Measurements from ENCODE around the gene ANAPC2.
A peak's percentile ranks its signal among the peaks of the same experiment; 100 is the strongest.

Gene ANAPC2

DNA sequence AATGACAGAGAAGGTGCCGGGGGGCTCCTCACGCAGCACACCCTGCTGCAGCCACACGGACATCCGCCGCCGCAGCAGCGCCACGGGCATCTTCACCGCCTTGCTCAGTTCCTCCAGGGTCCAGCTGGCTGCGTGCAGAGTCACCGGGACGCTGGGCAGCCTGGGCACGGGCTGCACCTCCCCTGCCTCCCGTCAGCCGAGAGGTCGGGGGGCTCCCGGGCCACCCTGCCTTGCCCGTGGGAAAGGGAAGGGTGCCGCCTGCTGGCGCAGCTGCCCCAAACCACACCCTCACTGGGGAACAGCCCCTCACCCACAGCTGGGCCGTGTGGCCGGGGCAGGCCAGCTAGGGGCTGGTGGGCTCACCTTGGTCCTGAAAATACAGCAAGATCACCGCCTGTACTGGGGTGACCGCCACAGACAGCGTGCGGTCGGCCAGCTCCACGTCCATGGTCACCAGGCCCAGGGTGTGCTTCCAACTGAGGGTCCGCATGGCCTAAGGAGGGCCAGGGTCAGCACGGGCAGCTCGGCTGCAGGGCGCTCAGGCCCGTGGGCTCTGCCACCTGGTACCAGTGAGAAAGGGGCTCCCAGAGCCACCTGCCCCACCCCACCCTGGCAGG is 12.9 kb downstream of the ANAPC2 start:
- Histone ChIP-seq H3K36me3 (ENCODE audit: control insufficient read depth in 5 of 5, insufficient read depth in 5 of 5, low read length in 5 of 5) (peaks cover 0 to 37% (median 32%) of the 10 kb centered on the region in 5 donors), H3K27ac (ENCODE audit: low read depth, low read length) (no peak overlapping the region), H3K4me3 (ENCODE audit: low read depth in 1 of 5, low read length in 5 of 5) (no peak overlapping the region), H3K27me3 (ENCODE audit: control insufficient read depth in 5 of 5, insufficient read depth in 4 of 5, low read length in 5 of 5) (peaks cover 4 to 33% (median 21%) of the 10 kb centered on the region in 5 donors), H3K9ac (ENCODE audit: low read length in 5 of 5) (no peak overlapping the region), H3K4me1 (ENCODE audit: control insufficient read depth in 5 of 5, insufficient read depth in 5 of 5, low read length in 5 of 5) (peaks cover 0 to 4% (median 0%) of the 10 kb centered on the region in 5 donors), H3K9me3 (ENCODE audit: control insufficient read depth in 5 of 5, low read length in 5 of 5) (no peaks in the 10 kb centered on the region)

DNA sequence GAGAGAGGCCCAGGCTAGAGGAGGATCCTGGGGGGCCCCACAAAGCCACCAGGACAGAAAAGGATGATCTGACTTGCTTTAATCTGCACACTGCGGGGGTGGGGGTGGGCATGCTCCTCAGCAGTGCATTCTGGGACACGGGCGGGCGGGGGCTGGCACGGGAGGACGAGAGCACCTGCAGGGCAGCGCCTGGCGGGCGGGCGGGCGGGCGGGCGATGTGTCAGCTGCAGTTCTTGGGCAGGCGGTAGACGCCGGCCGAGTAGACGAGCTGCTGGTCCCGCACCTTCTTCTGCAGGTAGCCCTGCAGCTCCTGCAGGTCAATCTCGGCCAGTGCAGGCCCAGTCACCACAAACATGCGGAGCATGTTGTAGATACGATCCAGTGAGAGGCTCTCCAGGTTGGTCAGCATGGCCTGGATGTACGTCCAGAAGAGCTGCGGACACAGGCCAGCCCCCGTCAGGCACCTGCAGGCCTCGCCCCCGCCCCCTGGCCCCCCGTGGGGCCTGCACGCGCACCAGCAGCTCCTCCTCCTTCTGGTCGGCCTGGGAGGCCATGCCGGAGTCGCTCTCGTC is 13.6 kb downstream of the ANAPC2 start:
- peaks cover 0 to 5% (median 0%) of the 10 kb centered on the region in 5 donors for H3K4me1 ChIP-seq (ENCODE audit: control insufficient read depth in 5 of 5, insufficient read depth in 5 of 5, low read length in 5 of 5)
- H3K4me3 ChIP-seq (ENCODE audit: low read depth in 1 of 5, low read length in 5 of 5), result no peak overlapping the region
- peaks cover 0 to 31% (median 25%) of the 10 kb centered on the region in 5 donors for H3K36me3 ChIP-seq (ENCODE audit: control insufficient read depth in 5 of 5, insufficient read depth in 5 of 5, low read length in 5 of 5)
- H3K9me3 ChIP-seq (ENCODE audit: control insufficient read depth in 5 of 5, low read length in 5 of 5), result no peaks in the 10 kb centered on the region
- H3K27ac ChIP-seq (ENCODE audit: low read depth, low read length), result no peak overlapping the region
- no peak overlapping the region for H3K9ac ChIP-seq (ENCODE audit: low read length in 5 of 5)
- peaks cover 9 to 39% (median 27%) of the 10 kb centered on the region in 5 donors for H3K27me3 ChIP-seq (ENCODE audit: control insufficient read depth in 5 of 5, insufficient read depth in 4 of 5, low read length in 5 of 5)

GRCh38 chr9:137173796-137174664 is 14.3 kb downstream of the ANAPC2 start:
- Histone ChIP-seq H3K27me3 (ENCODE audit: control insufficient read depth in 5 of 5, insufficient read depth in 4 of 5, low read length in 5 of 5) (peaks cover 16 to 47% (median 35%) of the 10 kb centered on the region in 5 donors), H3K27ac (ENCODE audit: low read depth, low read length) (no peak overlapping the region), H3K9me3 (ENCODE audit: control insufficient read depth in 5 of 5, low read length in 5 of 5) (no peaks in the 10 kb centered on the region), H3K9ac (ENCODE audit: low read length in 5 of 5) (no peak overlapping the region), H3K36me3 (ENCODE audit: control insufficient read depth in 5 of 5, insufficient read depth in 5 of 5, low read length in 5 of 5) (peaks cover 0 to 23% (median 17%) of the 10 kb centered on the region in 5 donors), H3K4me3 (ENCODE audit: low read depth in 1 of 5, low read length in 5 of 5) (no peak overlapping the region), H3K4me1 (ENCODE audit: control insufficient read depth in 5 of 5, insufficient read depth in 5 of 5, low read length in 5 of 5) (peaks cover 0 to 13% (median 6%) of the 10 kb centered on the region in 5 donors)

DNA sequence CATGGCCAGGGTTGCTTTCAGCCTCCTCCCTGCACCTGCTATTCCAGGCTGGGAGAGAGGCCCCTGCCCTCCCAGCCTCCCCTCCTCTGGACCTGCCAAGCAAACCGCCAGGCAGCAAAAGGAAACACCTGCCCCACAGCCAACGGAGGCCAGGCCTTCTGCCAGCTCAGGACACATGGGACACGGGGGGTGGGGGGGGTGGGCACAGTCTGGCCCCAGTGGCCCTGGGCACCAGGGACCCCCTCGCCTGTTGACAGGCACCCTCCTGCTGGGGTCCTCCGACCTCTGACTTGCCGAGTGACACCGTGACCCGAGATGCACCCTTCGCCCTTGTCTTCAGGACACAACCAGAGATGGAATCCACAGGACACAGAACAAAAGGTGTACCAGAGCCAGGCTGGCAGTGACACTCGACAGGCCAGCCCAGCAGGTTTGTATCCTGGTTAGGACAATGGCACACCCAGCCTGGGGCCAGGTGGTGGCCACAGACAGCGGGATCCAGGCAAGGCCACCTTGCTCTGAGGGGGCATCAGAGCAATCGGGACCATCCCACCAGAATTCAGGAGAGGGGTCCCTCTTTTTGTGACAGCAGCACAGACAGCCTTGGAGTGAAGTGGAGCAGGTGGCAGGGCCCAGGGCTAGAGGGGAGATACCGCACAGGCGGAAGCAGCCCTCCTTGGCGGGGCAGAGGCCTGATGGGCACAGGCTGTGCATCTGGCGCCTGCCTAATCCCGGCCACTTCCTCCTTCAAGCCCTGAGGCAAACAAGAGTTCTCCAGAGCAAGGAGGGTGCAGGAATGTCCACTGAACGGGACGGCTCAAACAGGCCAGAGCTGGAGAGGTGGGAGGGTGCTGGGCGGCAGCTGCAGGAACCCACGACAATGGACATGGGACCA is 15.2 kb downstream of the ANAPC2 start:
- H3K4me3 ChIP-seq (ENCODE audit: low read depth in 1 of 5, low read length in 5 of 5), result no peak overlapping the region
- peaks cover 0 to 15% (median 11%) of the 10 kb centered on the region in 5 donors for H3K36me3 ChIP-seq (ENCODE audit: control insufficient read depth in 5 of 5, insufficient read depth in 5 of 5, low read length in 5 of 5)
- H3K27me3 ChIP-seq (ENCODE audit: control insufficient read depth in 5 of 5, insufficient read depth in 4 of 5, low read length in 5 of 5), result peaks cover 16 to 51% (median 38%) of the 10 kb centered on the region in 5 donors
- H3K4me1 ChIP-seq (ENCODE audit: control insufficient read depth in 5 of 5, insufficient read depth in 5 of 5, low read length in 5 of 5), result peaks cover 0 to 17% (median 13%) of the 10 kb centered on the region in 5 donors
- H3K9me3 ChIP-seq (ENCODE audit: control insufficient read depth in 5 of 5, low read length in 5 of 5), result no peaks in the 10 kb centered on the region
- no peak overlapping the region for H3K9ac ChIP-seq (ENCODE audit: low read length in 5 of 5)
- no peak overlapping the region for H3K27ac ChIP-seq (ENCODE audit: low read depth, low read length)

DNA sequence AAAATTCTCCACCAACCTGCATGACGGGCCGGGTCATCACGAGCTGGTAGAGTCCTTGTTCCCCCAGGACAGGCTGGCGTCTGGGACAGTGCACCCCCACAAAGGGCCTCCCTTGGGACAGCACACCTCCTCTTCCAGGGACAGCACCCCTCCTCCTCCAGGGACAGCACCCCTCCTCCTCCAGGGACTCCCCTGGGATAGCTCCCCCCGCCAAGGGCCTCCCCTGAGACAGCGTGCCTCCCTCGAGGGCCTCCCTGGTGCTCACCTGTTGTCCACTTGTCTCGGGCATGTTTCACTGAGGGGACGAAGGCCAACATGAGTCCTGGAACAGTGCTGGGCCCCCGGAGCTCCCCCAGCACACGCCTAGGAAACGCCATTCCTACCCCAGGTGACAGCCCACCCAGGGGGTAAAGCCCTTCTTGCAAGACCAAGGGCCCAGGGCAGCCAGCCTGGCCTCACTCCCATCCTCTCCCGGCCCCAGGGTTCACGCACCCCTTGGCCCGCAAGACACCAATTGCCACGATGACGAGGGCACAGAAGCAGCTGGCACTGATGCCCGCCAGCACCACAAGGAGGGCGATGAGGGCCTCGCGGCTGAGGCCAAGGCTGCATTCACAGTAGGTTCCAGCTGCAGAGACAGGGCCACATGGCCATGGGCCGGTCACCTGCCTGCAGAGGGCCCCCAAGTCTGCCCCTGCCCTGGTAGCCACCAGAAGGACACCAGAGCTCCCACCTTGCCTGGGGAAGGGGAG is 17.0 kb downstream of the ANAPC2 start:
- no peaks in the 10 kb centered on the region for H3K36me3 ChIP-seq (ENCODE audit: control insufficient read depth in 5 of 5, insufficient read depth in 5 of 5, low read length in 5 of 5)
- H3K4me3 ChIP-seq (ENCODE audit: low read depth in 1 of 5, low read length in 5 of 5), result no peak overlapping the region
- no peaks in the 10 kb centered on the region for H3K9me3 ChIP-seq (ENCODE audit: control insufficient read depth in 5 of 5, low read length in 5 of 5)
- no peak overlapping the region for H3K27ac ChIP-seq (ENCODE audit: low read depth, low read length)
- H3K27me3 ChIP-seq (ENCODE audit: control insufficient read depth in 5 of 5, insufficient read depth in 4 of 5, low read length in 5 of 5), result peaks cover 26 to 64% (median 45%) of the 10 kb centered on the region in 5 donors
- H3K4me1 ChIP-seq (ENCODE audit: control insufficient read depth in 5 of 5, insufficient read depth in 5 of 5, low read length in 5 of 5), result peaks cover 0 to 21% (median 16%) of the 10 kb centered on the region in 5 donors
- H3K9ac ChIP-seq (ENCODE audit: low read length in 5 of 5), result no peak overlapping the region

DNA sequence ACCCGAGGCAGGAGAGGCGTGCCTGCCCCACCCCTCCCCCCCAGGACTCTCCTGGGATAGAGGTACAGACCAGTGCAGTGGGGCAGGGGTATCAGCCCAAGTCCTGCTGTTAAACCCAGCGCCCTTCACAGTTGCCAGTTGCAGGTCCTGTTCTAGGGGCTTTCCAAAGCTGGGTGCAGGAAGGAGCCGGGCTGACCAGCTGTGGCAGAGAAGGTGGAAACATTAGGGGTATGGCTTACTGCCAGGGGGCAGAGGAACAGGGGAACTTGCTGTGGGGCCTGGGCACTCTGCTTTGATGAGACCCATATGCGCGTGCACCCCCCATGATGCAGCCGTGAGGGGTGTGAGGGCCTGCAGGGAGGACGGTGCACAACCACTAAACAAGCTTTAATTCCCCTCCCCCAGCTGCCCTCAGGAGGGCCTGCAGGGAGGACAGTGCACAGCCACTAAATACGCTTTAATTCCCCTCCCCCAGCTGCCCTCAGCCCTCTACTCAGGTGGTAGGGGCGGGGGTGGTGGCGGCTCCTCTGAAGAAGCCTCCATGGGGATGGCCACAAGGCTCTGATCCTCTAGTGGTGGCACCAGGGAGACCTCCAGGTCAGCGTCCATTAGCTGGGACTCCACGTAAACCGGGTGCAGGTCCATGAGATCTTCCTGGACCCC is 17.7 kb downstream of the ANAPC2 start:
- Histone ChIP-seq H3K4me1 (ENCODE audit: control insufficient read depth in 5 of 5, insufficient read depth in 5 of 5, low read length in 5 of 5) (peaks cover 0 to 21% (median 16%) of the 10 kb centered on the region in 5 donors), H3K9me3 (ENCODE audit: control insufficient read depth in 5 of 5, low read length in 5 of 5) (no peaks in the 10 kb centered on the region), H3K27ac (ENCODE audit: low read depth, low read length) (no peak overlapping the region), H3K9ac (ENCODE audit: low read length in 5 of 5) (no peak overlapping the region), H3K36me3 (ENCODE audit: control insufficient read depth in 5 of 5, insufficient read depth in 5 of 5, low read length in 5 of 5) (no peaks in the 10 kb centered on the region), H3K4me3 (ENCODE audit: low read depth in 1 of 5, low read length in 5 of 5) (no peak overlapping the region), H3K27me3 (ENCODE audit: control insufficient read depth in 5 of 5, insufficient read depth in 4 of 5, low read length in 5 of 5) (peaks cover 33 to 71% (median 52%) of the 10 kb centered on the region in 5 donors)

DNA sequence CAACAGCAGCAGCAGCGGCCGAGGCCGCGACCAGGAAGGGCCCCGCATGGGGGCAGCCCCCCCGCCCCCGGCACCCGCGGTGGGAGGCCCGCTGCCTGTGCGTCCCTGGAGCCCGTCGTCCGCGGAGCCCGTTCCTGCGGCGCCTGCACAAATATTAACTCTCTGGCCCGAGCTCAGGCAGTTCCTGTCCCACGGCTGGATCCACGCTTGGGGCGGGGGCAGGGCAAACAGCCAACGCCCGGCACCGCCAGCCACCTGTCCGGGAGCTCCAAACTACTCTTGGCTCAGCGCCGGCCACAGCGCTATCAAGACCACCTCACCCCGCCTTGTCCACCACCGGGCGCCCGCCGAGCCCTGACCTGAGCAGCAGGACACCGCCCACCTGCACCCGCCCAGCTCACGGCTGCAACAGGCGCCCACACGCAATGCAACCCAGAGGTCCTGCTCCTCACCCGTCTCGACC is 18.4 kb downstream of the ANAPC2 start, which contains the start of gene LRRC26:
TSS of gene LRRC26 (minus strand) at position 156 of the 463 bp plus-strand sequence. CDS start at position 48, 108 bp downstream.
- Histone ChIP-seq H3K4me3 (ENCODE audit: low read depth in 1 of 5, low read length in 5 of 5) (peak within 1 kb of the TSS in 4 of 5 donors; percentile 32 to 66 (median 58)), H3K36me3 (ENCODE audit: control insufficient read depth in 5 of 5, insufficient read depth in 5 of 5, low read length in 5 of 5) (no peaks in the 10 kb centered on the region), H3K27me3 (ENCODE audit: control insufficient read depth in 5 of 5, insufficient read depth in 4 of 5, low read length in 5 of 5) (peaks cover 37 to 78% (median 59%) of the 10 kb centered on the region in 5 donors), H3K9ac (ENCODE audit: low read length in 5 of 5) (no peak within 1 kb of the TSS), H3K9me3 (ENCODE audit: control insufficient read depth in 5 of 5, low read length in 5 of 5) (no peaks in the 10 kb centered on the region), H3K27ac (ENCODE audit: low read depth, low read length) (no peak within 1 kb of the TSS), H3K4me1 (ENCODE audit: control insufficient read depth in 5 of 5, insufficient read depth in 5 of 5, low read length in 5 of 5) (peaks cover 0 to 21% (median 16%) of the 10 kb centered on the region in 5 donors)

DNA sequence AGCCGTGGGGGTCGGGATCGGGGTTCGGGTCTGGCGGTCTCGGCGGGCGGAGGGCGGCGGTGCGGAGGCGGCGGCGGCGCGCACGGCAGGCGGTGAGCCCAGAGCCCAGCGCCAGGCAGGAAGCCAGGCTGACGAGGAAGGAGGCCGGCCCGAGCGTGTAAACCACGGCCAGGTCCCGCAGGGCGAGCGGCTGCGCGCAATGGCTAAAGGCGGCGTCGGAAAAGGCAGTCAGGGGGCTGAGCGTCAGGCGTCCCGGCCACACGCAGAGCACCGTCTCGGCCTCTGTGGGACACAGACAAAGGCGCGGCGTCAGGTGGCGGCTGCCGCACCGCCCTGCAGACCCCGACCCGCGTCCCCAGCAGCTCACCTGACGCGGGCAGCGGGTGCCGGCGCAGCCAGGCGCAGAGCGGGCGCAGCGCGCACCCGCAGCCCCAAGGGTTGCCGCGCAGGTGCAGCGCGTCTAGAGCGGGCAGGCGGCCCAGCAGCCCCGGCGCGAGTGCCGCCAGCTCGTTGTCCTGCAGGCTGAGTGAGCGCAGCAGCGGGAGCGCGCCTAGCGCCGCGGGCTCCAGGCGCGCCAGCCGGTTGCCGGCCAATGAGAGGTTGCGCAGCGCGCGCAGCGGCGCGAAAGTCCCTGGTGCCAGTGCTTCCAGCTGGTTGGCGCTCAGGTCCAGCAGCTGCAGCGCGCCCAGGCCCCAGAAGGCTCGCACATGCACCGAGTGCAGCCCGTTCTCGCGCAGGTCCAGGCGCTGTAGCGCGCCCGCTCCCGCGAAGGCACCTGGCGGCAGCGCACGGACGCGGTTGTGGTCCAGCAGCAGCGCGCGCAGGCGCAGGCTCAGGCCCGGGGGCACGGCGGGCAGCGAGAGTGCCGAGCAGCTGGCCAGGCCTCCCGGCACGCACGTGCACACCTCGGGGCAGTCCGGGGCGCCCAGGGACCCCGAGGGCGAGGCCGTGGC is 19.2 kb downstream of the ANAPC2 start:
- Histone ChIP-seq H3K36me3 (ENCODE audit: control insufficient read depth in 5 of 5, insufficient read depth in 5 of 5, low read length in 5 of 5) (no peaks in the 10 kb centered on the region), H3K9me3 (ENCODE audit: control insufficient read depth in 5 of 5, low read length in 5 of 5) (no peaks in the 10 kb centered on the region), H3K4me1 (ENCODE audit: control insufficient read depth in 5 of 5, insufficient read depth in 5 of 5, low read length in 5 of 5) (peaks cover 0 to 21% (median 16%) of the 10 kb centered on the region in 5 donors), H3K27ac (ENCODE audit: low read depth, low read length) (no peak overlapping the region), H3K27me3 (ENCODE audit: control insufficient read depth in 5 of 5, insufficient read depth in 4 of 5, low read length in 5 of 5) (peaks cover 44 to 85% (median 67%) of the 10 kb centered on the region in 5 donors), H3K4me3 (ENCODE audit: low read depth in 1 of 5, low read length in 5 of 5) (peak overlapping the region in 4 of 5 donors; percentile 32 to 66 (median 58)), H3K9ac (ENCODE audit: low read length in 5 of 5) (no peak overlapping the region)
